Esophagus squamous epithelium (tissue), 4 donors: Measurements from ENCODE around the gene LCN10.

ENCODE experiments used
- POLR2A ChIP-seq, 4 donors: fragments of 450-650 bp; IDR thresholded peaks; one replicate each; pipeline ENCODE4 v1.6.1; 2017; ENCODE audit warnings: antibody characterized with exemption in 4 of 4, mild to moderate bottlenecking in 4 of 4, moderate library complexity in 3 of 4
- TF ChIP-seq, protein P1 (sequence below), 6 experiments: fragments of 450-650 bp in 4 of 6; fragments of 200-600 bp in 2 of 6; sonication (generic) in 2 of 6; IDR thresholded peaks; one replicate each; pipeline ENCODE4 v1.5.1; 2016 to 2019; ENCODE audit warnings: antibody characterized with exemption in 6 of 6, mild to moderate bottlenecking in 4 of 6, moderate library complexity in 4 of 6

GRCh38 chr9:136741883-136742571 is 713 bp downstream of the LCN10 start:
- TF ChIP-seq, protein P1, sequence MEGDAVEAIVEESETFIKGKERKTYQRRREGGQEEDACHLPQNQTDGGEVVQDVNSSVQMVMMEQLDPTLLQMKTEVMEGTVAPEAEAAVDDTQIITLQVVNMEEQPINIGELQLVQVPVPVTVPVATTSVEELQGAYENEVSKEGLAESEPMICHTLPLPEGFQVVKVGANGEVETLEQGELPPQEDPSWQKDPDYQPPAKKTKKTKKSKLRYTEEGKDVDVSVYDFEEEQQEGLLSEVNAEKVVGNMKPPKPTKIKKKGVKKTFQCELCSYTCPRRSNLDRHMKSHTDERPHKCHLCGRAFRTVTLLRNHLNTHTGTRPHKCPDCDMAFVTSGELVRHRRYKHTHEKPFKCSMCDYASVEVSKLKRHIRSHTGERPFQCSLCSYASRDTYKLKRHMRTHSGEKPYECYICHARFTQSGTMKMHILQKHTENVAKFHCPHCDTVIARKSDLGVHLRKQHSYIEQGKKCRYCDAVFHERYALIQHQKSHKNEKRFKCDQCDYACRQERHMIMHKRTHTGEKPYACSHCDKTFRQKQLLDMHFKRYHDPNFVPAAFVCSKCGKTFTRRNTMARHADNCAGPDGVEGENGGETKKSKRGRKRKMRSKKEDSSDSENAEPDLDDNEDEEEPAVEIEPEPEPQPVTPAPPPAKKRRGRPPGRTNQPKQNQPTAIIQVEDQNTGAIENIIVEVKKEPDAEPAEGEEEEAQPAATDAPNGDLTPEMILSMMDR (IDR thresholded peaks at IDR 0.05) = no peak
- peak in 1 of 4 donors; percentile 15 for TF ChIP-seq POLR2A (IDR thresholded peaks at IDR 0.05)
